ENCODE measurements around the gene FAM117B. TPM values are rescaled to one million over a fixed set of nuclear protein-coding genes. Genes with fewer than 3 reads are reported as not detected.
A peak's percentile ranks its signal among the peaks of the same experiment; 100 is the strongest.

The FAM117B gene
- total RNA-seq (2014; rRNA removed; shearing (Covaris generic)): 6.5 and 9.9 TPM in 2 replicates

DNA sequence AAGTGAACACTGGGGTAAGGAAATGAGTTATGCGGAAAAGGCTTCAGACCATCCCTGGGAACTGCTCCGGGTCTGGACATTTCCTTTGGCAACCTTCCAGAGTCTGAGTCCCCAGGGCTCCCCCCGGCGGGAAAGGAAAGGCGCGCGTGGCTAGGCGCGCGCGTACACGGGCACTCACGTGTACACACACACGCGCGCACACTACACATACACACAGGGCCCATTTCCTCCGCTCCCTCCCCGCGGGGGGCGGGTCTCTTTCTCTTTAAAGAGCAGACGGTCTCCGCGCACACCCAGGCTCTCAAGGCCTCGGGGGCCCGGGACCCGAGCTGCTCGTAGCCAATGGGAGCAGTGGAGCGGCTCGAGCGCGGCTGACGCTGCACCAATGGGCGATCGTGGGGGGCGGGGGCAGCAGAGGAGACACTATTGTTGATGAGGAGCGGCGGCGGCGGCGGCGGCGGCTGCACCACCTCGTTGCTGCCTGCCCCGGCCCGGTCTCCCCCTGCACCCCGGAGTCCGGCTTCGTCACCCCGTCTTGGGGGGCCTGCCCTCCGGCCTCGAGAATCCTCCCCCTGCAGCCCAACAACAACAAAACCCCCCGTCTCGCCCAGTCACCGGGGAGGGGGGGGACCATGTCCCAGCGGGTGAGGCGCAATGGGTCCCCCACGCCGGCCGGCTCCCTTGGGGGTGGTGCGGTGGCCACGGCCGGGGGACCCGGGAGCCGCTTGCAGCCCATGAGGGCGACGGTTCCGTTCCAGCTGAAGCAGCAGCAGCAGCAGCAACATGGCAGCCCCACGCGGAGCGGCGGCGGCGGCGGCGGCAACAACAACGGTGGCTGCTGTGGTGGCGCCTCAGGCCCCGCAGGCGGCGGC lies at the start of gene FAM117B:
Gene FAM117B (plus strand): TSS at position 414 of the 872 bp plus-strand sequence. CDS start 219 bp downstream, at position 633.
- DNase-seq (ENCODE audit: low spot score): peak; percentile 98

DNA sequence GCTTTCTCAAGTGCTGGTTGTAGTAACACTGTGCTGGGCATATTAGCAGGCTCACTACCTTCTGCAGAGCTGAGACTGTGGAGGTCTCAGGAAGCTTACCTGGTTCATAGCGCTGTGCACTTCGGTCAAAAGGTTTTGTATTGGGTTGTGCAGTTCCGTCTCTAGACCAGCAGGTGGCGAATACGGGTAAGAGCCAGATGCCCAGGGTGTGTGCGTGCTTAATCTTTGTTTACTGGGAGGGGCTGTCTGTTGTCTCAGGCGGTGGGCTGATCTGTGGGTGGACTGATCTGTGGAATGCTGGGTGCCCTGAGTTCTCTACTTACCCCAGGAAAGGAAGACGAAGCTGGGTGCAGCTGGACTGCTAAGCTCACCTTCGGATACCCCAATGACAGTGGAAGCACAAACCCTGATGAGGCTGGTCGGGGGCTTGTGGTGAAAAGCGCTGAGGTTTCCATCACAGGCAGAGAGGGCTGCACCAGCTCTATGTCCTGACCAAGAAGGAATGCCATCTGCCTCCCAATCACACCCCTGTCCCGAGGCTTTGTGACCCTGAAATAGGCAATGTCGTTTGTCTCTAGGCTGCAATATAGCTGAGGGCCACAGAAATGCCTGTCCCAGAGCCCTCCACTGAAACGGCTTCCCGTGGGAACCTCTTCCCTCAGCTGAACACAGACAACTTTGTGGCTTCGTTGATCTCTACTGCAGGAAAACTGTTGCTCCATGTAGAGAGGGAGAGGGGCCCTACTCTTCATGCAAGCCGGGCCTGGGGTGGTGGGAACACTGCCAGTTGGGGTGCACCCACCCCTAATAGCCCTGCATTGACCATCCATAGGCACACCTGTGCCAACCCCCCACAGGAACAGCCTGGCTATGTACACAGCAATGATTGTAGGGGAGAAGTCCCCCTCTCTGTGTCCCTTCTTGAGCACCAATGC lies 45.9 kb upstream of the FAM117B start:
- DNase-seq (ENCODE audit: low spot score): peak; percentile 71

DNA sequence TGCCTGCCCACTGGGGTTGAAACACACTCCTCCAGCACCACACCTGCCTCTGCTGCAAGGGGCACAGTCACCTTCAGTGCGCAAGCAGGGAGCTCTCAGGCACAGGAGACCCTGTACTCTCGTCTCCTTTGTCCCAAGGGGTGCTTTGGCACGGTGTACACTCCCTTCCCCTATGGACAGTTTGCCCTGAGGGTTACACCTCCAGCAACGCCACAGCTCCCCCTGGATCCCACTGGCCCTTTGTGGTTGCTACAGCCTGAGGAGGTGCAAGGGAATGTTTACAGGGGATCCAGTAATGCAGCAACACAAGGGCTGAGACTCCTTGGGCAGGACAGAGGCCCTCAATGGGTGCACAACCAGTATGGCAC lies 45.2 kb upstream of the FAM117B start:
- no peak for DNase-seq (ENCODE audit: low spot score)

DNA sequence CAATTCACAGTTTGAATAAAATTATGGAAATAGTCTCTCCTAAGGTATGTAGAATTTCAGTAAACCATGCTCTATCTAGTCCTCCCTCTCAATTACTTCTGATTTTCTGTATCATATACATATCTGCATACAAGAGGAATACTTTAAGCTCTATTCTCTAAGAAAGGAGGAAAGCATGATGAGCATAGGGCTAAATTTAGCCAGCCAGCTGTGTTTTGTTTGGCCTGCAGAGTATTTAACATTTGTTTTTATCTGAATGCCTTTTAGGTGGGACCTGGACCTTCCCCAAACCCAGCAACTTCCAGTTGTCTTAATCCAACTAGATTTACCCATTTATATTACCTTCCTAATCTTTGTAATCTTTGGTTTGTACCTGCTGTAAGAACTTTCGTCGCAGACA lies 42.2 kb upstream of the FAM117B start:
- no peak for DNase-seq (ENCODE audit: low spot score)

DNA sequence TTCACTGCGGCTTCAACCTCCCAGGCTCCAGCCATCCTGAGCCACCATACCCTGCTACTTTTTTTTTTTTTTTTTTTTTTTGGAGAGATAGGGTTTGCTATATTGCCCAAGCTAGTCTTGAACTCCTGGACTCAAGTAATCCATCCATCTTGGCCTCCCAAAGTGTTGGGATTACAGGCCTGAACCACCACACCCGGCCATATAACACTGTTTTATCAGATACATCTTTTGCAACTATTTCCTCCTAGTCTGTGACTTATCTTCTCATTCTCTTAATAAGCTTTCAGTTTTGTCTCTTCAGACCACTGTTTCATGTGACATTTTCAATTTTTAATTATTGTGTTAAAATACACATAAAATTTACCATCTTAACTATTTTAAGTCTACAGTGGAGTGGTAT lies 35.7 kb upstream of the FAM117B start:
- no peak for DNase-seq (ENCODE audit: low spot score)

DNA sequence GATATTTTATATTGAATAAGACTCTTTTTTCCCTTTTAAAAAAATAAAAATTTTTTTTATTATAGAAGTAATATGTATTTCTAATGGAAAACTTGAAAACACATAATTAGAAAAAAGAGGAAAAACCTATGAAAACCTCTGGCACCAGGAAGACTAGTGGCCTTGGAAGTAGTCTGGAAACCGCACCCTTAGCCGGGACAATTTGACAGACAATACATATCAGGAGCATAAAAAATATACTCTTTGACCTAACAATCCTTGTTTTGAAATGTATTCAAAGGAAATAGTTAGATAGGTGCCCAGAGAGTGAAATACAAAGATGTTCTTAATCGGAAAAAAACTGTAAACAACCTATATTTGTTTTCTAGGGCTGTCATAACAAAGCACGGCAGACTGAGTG lies 34.9 kb upstream of the FAM117B start:
- DNase-seq (ENCODE audit: low spot score): no peak

DNA sequence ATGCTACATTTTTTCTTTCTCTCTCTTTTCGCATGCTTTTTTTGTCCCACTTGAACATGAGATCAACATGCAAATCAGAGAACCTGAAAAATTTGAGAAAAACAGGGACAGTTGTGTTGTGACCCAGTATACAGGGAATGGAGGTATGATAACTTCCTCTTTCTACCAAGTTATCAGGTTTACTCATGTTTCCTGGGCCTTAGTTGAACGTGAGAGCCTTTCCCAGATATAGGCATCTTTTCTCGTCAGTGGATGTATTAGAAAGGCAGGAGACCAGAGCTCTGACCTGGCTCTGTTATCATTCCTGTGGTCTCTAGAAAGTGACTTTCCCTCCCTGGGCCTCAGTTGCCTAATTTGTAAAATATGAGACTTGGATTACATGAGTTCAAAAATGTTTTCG lies 30.1 kb upstream of the FAM117B start:
- DNase-seq (ENCODE audit: low spot score): no peak

DNA sequence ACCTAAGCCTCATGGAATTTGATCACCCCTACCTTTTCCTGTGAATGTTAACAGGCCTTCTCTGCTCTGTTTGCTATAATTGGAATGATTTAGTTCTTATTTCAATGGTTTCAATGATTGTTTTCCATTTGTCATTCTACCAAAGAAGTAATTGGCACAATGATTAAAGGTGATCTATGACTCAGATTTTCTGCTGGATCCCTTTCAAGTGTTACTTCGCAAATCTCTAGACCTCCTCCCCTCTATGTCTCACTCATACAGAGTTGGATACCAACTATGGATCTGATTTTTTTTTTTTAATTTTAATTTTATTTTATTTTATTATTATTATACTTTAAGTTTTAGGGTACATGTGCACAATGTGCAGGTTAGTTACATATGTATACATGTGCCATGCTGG lies 29.6 kb upstream of the FAM117B start:
- DNase-seq (ENCODE audit: low spot score): no peak

DNA sequence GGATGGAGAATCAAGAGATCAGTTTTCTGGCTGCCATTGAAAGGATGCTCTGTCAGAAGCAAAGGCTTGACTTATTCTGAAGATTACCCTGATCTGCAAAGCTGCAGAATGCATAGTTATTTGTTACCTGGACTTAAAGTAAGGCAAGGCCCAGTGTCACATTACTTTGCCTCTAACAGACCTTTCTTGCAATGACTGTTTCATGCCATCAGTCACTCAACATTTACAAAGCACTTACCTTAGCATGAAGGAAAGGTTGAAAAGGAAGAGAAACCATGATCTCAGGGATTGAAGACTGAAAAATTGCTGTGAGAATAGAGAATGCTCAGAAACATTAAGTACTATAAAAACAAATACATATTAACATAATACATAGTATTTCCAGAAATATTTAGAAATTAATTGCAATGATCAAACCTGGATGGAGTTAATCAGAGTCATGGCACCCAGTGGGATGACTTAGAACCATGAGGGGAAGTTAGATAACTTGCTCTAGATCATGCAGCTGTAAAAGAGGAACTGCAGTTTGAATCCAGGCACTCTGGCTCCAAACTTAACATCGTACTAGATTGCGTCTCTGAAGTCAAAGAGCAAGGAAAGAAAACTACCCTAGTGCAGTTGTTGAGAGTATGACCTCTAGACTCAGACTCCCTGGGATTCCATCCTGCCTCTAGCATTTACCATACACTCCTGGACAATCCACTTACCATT lies 26.5 kb upstream of the FAM117B start:
- no peak for DNase-seq (ENCODE audit: low spot score)

DNA sequence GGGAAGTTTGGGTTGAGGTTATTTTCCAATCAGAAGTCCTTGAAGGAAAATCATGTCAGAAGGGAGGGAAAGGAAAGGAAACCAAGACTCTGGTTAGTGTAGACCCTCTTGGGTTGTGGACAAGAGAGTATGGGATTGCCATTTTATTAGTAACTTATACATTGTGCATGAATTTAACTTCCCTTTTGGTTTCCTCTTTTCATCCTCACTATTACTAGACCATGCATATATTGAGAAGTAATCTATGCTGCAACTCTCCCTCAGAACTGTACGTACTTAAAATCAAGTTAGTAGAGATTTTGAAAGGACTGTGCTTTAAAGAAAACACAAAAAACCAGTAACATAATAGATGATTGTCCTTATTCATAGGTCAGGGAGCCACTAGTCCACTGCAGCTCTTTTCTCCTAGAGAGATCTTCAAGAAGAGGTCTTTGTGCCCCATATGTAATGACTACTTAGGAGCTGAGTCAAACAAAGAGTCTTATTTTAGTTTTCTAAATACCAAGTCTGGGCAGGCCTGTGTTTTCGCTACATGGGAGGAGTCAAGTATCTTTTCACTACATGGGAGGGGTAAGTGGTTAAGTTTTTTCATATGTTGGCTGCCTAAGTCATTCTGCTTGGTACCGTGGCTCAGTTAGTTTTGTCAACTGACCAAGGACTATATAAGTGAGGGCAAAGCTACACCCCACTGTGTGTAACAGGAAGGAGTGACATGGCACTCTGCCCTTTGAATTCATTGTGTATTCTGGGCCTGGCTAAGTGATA lies 25.2 kb upstream of the FAM117B start:
- peak; percentile 5 for DNase-seq (ENCODE audit: low spot score)

DNA sequence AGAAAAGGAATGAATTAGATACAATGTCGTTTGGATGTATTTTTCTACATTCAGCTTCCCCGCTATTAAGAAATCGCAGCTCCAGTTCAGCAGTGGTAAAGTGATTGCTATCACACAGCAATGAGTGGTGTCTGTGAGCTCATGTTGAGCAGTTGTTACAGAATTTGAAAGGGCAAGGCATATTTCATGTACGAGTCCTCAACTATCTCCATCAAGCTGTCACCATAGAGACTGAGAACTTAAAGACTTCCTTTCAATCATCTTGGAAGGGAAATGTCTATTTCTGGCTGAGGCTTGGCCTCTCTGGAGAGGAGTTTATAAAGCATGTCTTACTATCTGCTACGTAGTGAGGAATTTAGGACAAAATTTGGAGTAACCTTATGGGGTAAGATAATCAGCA lies 24.4 kb upstream of the FAM117B start:
- DNase-seq (ENCODE audit: low spot score): no peak

DNA sequence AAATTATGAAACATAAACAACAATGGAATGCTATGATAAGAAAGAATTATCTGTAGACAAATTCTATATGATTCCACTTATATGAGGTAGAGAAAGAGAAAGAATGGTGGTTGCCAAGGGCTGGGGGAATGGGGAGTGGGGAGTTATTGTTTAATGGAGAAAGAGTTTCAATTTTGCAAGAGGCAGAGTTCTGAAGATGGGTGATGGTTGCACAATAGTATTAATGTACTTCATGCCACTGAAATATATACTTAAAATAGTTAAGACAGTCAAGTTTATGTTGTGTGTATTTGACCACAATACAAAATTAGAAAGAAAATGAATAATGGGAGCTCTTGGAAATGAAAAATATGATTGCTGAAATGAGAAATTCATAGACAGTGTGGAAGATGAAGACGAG lies 22.6 kb upstream of the FAM117B start:
- DNase-seq (ENCODE audit: low spot score): no peak

DNA sequence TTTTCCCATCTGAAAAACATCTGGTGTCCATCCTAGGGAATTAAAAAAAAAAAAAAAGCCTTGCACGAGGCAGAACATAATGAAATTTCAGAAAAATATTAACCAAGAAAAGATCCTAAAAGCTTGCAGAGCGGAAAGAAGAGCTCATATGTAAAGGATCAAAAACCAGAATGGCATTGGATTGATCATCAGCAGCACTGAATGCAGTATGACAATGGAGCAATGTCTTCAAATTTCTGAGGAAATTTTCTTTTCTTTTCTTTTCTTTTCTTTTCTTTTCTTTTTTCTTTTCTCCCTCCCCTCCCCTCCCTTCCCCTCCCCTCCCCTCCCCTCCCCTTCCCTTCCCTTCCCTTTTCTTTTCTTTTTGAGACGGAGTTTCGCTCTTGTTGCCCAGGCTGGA lies 21.3 kb upstream of the FAM117B start:
- DNase-seq (ENCODE audit: low spot score): no peak

DNA sequence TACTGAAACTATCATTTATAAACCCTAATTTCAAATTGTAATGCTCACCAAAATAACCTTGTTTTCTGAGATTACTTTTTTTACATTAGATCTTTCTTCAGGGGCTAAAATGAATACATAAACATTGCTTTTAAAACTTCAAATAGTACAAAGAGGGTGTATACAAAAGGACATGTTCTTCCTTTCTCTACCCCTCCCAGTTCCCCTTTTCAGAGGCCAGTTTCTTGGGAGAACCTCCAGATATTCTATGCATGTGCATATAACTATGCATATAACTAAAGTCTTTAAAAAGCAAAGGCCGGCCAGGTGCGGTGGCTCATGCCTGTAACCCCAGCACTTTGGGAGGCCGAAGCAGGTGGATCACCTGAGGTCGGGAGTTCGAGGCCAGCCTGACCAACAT lies 10.6 kb upstream of the FAM117B start:
- no peak for DNase-seq (ENCODE audit: low spot score)

DNA sequence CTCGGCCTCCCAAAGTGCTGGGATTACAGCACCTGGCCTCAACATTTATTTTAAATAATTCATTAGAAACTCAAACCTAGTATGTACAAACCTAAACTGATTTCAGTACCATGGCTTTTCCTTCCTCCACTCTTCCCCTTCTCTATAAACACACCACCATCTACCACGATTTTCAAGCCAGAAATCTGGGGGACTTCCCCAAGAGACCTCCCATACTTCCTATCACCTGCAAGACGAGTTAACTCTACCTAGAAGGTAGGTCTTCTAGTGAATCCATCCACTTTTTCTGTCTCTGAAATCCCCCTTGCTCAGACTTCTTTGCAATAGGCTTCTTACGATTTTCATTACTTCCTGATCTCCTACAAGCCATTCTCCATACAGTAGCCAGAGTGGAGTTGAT lies 7.7 kb upstream of the FAM117B start:
- no peak for DNase-seq (ENCODE audit: low spot score)

DNA sequence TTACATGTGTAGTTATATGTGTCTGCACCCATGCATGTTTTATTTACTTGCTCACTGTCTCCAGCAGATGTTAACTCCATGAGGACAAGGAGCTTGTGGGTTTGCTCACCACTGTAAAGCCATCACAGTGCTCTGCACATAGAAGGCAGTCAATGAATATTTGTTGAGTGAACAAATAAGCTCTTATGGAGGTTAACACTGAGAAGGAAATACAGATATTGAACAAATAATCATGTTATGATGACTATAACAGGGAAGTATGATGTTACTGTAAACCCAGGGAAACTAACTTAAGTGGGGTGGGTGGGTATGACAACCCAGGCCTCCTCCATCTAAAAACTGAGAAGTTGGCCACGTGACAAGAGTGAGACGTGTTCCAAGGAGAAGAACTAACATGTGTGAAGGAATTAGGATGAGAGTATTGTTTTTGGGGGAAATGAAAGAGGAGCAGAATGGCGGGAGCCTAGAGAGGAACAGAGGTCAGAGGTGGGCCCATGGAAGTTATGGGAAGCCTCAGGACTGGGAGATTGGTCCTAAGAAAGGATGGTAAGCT lies 6.0 kb upstream of the FAM117B start:
- DNase-seq (ENCODE audit: low spot score): no peak

DNA sequence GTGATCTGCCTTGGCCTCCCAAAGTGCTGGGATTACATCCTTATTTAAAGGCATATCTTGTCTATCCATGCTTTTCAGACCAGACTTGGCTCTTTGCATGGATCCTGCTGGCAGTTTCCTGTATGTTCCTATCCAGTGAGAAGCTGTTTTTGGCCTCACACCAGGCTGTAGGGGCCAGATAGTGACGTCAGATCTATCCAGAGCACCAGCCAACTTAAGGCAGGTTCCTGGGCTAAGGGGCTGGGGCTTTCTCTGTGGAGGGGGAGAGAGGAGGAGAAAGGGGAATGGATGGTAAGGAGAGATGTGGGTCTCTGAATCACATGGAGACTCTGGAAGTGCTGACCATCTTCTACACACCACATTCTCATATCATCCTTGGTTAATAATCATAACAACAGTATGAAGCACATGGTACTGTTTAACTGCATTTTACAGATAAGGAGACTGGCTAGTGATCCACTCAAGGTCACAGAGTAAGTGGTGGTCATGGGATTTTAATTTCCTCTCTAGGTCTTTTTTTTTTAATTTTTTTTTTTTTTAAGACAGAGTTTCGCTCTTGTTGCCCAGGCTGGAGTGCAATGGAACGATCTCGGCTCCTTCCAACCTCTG lies 2.0 kb upstream of the FAM117B start:
- no peak for DNase-seq (ENCODE audit: low spot score)

DNA sequence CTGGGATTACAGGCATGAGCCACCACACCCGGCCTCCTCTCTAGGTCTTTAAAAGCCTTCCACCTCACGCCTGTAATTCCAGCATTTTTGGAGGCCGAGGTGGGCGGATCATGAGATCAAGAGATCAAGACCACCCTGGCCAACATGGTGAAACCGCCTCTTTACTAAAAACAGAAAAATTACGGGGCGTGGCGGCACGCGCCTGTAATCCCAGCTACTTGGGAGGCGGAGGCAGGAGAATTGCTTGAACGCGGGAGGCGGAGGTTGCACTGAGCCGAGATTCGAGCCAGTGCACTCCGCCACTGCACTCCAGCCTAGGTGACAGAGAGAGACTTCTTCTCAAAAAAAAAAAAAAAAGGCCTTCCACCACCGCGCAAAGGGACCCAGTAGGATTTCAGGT lies 1.3 kb upstream of the FAM117B start:
- DNase-seq (ENCODE audit: low spot score): no peak

DNA sequence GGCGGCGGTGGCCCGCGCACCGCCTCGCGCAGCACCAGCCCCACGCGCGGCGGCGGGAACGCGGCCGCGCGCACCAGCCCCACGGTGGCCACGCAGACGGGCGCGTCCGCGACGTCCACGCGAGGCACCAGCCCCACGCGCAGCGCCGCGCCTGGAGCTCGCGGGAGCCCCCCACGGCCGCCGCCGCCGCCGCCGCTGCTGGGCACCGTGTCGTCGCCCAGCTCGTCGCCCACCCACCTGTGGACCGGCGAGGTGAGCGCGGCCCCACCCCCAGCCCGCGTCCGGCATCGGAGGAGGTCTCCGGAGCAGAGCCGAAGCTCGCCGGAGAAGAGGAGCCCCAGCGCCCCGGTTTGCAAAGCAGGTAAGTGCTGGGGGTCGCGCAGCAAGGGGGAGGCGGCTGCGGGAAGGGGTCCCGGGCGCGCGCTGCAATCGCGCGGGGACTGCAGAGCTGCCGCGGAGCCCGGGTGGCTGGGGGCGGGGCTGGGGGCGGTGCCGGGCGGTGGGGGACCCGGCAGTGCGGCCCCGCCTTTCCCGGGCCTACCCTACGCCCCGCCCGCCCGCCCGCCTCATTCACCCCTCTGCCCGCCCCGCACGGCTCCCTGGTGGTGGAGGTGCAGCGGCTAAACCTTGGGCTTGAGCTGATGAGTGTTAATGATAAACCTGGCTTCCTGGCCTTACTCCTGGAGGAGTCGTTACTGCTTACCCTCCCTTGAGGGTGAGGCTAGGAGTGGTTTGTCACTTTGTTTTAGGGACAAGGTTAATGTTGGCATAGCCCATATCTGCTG lies 851 bp downstream of the FAM117B start:
- DNase-seq (ENCODE audit: low spot score): peak; percentile 93

DNA sequence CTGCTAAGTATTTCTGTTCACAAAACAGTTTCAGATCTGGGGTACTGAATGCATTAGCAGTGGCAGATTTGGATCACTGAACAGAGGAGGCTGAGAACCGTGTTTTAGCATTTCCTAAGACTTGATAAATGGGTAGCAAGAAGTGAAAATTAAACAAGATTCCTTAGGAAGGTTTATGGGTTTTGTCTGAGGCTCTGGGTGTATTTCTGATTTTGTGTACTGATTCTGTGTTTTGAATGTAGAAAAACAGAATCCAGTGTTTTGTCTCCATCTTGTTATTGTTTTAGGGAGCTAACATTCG lies 1.4 kb downstream of the FAM117B start:
- no peak for DNase-seq (ENCODE audit: low spot score)

Data from HT-29 (cell line).